ENCODE measurements around the gene OTOF.

OTOF gene

DNA sequence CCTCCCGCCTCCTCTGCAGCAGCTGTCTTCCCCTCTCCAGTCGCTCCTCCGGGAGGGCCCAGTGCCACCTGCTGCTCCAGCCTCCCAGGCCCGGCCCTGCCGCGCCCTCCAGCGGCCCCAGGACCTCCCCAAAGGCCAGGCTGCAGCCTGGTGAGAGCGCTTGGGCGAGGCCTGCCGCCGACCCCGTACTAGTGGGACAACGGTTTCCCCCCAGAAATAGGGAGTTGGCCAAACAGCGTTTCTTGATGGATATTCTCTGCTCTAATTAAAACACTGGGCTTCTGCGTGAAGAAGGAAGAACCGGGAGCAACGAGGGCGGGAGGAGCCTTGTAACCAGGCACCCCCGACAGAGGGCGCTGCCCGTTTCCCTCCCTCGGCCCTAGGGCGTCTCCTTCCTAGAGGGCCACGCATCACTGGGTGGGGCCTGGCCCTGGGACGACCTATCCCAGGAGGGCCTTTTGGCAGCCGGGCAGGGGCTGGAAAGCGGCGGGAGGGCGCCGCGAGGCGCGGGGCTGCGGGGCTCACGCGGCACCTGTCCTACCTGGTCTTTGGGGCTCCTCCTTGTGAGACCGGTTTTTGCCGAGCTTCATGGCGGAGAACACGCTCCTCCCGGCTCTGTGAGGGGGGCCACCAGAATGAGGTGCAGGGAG is 25.4 kb upstream of the OTOF start:
- DNase-seq (ENCODE audit: low read depth, low spot score) = peak; percentile 48

DNA sequence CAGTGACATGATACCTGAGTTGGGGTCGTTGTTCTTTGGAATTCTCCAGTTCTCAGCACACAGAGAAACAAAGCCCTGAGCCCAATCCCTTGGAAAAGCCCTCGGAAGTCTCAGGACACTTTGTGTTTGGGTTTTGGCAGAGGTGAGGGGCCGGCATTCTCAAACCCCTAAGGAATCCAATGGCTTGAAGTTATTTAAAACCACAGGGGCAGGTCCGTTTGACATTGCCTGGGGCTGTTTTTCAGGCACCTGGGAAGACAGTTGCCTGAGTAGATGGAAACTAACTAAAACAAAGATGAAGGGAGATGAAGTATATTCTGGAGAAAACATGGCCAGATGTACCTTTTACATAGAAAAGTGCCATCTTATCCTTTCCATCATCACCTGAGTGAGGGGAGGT is 22.5 kb upstream of the OTOF start:
- DNase-seq (ENCODE audit: low read depth, low spot score) = no peak

- DNase-seq (ENCODE audit: low read depth, low spot score) = no peak
Observed at GRCh38 chr2:26495705-26496297, 17.9 kb upstream of the OTOF start.

- DNase-seq (ENCODE audit: low read depth, low spot score) = no peak
Observed at GRCh38 chr2:26494891-26495290, 17.0 kb upstream of the OTOF start.

DNA sequence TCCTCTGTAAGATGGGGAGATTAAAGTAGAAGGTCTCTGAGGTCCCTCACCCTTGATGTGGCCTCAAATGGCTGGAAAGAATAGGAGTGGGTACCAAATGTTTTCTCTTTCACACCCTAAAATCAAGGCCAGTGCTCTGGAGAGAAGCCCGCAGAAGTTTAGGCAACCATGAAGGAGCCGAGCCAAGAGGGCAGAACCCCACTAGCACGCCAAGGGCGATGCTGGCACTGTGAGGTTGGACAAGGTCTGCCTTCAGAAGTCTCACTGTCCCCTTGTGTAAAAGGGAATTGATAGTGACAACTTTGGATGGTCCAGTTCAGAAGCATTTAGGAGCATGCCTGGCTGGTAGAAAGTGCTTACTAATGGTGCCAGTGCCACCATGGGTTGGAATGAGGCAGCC is 16.3 kb upstream of the OTOF start:
- DNase-seq (ENCODE audit: low read depth, low spot score) = no peak

DNA sequence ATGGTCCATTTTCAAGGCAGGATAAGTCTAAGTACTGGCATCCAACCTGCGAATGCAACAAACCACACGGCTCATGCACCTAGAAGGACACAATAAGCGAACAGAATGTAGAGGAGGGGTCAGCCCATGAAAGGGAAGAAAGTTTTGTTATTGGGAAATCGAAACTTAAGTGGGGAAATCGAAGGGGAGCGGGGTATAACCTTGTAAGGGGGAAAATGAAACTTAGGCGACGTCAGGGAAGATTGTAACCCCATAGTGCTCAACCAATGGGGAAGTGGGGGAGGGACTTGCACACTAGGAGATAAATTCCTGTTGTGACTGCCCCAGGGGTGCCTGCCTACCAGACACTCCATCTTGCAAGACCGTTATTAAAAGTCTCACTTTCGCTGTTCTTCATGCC is 15.6 kb upstream of the OTOF start:
- no peak for DNase-seq (ENCODE audit: low read depth, low spot score)

DNA sequence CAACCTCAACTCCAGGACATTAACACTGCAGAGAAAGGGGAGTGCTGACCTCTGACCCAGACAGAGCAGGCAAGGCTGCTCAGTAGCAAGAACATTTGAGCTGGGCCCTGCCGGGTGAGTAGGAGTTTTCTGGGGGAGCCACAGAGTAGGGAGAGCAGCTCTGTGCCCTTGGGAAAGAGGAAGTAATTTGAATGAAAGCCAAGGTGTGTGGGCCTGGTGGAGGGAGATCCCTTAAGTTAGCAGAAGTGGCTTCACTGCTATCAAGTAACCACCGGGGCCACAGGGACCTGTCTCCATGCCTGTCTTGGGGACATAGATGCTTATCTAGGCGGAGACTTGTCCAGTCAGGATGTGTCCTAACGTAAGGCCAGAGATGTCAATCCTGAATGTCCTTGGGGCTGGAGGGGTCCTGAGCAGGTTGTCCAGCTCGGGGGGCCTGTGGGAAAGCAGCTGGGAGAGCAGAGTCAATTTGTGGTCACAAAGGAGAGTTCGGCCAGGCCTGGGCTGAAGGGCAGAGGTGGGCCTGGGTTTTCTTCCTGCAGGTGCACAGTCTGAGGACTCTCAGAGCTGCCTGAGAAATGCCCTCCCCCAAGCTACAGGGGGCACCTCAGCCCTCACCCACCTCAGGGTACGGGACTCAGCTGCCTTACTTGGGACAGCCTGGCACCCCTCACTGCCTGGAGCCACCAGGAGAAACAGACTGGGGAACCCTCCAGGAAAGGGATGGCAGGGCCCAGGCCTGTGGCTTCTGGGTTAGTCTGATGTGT is 15.0 kb upstream of the OTOF start:
- DNase-seq (ENCODE audit: low read depth, low spot score) = no peak

GRCh38 chr2:26491563-26492167 is 13.7 kb upstream of the OTOF start:
- no peak for DNase-seq (ENCODE audit: low read depth, low spot score)

GRCh38 chr2:26489213-26489850 is 11.4 kb upstream of the OTOF start:
- DNase-seq (ENCODE audit: low read depth, low spot score) = no peak

DNA sequence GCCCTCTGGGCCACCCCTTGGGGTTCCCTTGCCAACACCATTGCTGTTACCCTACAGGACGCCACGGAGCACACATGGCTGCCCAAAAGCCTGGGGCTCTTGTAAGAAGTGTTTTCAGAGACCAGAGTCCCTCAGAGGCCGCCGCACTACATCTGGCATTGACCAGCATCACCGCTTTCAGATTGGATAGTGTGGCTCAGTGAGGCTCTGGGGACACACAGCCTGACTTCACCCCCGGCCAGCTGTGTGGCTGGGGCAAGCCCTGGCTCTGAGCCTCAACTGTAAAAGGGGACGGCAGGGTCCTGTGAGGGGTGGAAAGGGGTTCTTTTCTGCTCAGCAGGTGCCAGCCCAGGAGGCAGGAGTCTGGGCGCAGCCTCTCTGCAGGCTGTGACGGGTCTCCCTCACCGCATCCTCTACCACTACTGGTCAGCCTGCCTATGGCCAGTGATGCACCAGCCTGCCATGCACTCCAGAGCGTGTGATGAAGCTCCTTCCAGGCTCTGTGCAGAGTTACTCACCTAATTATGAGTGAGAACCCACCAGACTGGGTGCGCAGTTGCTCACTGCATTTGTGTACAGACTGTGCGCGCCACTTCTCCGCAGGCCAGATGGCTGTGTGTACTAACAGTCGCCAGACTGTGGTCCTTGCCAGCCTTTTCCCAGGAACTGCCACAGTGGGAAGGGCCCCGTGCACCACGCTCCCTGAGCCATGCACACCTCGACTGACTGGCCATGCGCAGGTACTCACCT is 10.7 kb upstream of the OTOF start:
- no peak for DNase-seq (ENCODE audit: low read depth, low spot score)

DNA sequence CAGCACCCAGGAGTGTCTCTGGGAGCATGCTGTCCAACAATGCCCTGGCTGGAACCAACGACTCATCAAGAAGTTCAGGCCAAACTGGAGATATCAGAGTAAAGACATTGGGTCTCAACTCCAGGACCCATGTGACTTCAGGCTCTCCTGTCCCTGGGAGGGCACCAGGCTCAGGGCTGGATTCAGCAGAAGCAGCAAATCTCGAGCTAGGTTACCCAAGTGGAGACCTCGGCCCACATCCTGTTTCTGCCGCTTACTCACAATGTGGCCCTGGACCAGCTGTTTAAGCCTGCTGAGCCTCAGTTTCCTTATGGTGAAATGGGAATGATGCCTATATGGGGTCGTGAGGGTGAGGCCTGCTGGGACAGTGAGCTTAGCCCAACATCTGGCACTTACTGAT is 9.3 kb upstream of the OTOF start:
- DNase-seq (ENCODE audit: low read depth, low spot score) = no peak

DNA sequence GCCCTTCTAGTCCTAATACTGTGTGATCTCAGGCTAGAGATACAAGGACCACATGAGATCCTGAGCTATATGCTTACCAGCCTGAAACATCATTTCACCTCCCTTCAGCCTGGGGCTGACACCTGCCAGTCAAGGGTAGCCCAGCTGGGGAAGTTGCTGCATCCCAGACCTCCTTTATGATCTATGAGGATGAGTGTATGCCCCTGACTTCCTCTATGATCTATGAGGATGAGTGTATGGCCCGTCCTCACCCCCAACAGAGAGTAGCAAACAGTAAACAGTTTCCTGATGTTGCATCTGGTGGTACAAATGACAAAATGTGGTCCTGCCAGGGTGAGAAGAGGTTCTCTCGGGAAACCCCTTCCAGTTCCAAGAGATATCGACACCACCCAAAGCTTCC is 8.9 kb upstream of the OTOF start:
- DNase-seq (ENCODE audit: low read depth, low spot score) = no peak

- no peak for DNase-seq (ENCODE audit: low read depth, low spot score)
Observed at GRCh38 chr2:26485725-26486418, 7.9 kb upstream of the OTOF start.

DNA sequence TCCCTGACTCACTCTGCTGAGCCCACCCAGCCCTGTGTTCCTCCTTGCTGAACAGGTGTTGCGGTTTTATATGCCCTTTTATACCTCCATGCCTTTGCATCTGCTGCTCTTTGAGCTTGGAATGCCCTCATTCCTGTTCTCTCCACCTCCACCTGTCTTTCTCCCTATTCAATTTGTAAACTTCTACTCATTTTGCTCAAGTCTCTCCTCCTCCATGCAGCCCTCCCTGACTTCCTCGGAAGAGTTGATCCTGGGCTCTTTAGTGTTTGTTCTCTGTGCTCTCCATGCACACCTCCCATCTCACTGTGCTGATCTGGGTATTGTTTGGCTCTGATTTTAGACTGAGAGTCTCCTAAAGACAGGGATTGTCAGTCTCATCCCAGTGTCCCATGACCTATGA is 7.2 kb upstream of the OTOF start:
- DNase-seq (ENCODE audit: low read depth, low spot score) = no peak

DNA sequence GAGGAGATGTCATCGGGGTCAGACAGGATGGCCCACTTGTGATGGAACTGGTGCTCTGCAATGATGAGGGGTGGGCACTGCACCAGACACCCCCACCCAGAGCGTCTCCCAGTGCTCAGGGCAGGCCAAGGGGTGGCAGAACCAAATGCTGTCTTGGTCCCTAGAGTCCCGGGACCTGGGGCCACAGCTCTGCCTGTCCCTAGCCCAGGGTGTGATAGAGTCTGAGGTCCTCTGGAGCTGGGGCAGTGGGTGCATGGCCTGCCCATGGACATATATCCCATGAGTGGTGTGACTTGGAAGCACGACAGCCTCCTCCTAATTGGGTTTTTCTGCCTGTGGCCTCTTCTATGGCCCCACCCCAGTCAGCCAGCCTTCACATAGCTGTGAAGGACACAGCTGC is 6.7 kb upstream of the OTOF start:
- DNase-seq (ENCODE audit: low read depth, low spot score) = no peak

- DNase-seq (ENCODE audit: low read depth, low spot score) = no peak
Observed at GRCh38 chr2:26483957-26484565, 6.1 kb upstream of the OTOF start.

DNA sequence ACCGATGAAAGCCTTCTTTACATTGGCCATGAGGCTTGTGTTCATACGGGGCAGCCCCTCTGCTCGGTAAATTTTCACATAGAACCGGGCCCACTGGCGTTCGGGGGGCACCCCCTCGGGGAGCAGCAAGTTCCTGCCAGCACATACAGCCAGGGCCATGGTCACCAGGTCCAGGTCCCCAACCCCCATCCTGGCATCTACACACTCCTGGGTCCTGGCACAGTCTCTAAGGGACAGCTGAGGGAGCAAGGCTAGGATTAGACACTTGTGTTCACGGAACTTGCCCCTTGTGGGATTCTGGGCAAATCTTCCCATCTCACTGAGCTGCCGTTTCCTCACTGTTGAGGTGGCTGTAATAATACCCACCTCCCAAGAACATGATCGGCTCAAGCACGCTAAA is 5.6 kb upstream of the OTOF start:
- DNase-seq (ENCODE audit: low read depth, low spot score) = no peak

DNA sequence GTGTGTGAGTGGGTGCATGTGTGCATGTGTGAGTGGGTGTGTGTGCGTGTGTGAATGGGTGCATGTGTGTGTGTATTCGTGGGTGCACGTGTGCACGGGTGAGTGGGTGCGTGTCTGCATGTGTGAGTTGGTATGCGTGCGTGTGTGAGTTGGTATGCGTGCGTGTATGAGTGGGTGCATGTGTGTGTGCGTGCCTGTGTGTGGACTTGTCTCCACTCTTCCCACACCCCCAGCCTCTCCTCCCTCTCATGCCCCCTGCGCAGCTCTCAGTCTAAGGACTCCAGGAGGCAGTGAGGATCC is 5.1 kb upstream of the OTOF start:
- no peak for DNase-seq (ENCODE audit: low read depth, low spot score)

DNA sequence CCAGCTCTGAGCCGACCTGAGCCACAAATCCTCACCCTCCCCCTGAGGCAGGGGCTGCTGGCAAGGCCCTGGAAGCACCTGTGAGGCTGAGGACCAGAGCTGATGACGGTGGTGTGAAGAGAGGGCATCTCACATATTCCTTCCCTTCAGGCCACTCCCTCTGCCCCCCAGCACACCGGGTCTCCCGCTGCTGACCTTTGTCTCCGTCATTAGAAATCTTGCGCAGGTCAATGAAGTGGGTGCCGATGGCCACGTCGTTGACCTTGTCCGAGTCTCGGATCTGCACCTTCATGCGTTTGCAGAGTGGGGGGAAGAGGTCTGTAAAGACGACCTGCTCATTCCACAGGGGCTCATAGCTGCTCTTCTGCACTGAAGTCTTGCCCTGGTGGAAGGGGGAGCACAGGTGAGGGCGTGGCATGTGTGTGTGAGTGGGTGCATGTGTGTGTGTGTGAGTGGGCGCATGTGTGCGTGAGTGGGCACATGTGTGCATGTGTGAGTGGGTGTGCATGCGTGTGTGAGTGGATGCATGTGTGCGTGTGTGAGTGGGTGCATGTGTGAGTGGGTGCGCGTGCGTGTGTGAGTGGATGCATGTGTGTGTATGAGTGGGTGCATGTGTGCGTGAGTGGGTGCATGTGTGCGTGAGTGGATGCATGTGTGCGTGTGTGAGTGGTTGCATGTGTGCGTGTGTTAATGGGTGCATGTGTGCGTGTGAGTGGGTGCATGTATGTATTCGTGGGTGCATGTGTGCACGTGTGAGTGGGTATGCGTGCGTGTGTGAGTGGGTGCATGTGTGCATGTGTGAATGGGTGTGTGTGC is 4.5 kb upstream of the OTOF start:
- DNase-seq (ENCODE audit: low read depth, low spot score) = no peak

GRCh38 chr2:26481706-26482105 is 3.8 kb upstream of the OTOF start:
- no peak for DNase-seq (ENCODE audit: low read depth, low spot score)
